GM19324 (cell line): ENCODE measurements around the gene IQCE.
"Not testable (repeated sequence)": the region's sequence is repeated elsewhere in the genome, so short reads cannot be mapped to it uniquely, and the experiment has no call there.

Experiments
- ATAC-seq: cut with Tn5 transposase; IDR thresholded peaks from one replicate; pipeline ENCODE4 v1.9.1; 2021; ENCODE audit warnings: mild to moderate bottlenecking, moderate library complexity; ENCODE audit not compliant: unreplicated experiment, low FRiP score

Gene IQCE

GRCh38 chr7:2573761-2574160 is 15.0 kb downstream of the IQCE start:
- no peak for ATAC-seq

GRCh38 chr7:2575046-2575732 is 16.4 kb downstream of the IQCE start:
- ATAC-seq: no peak

GRCh38 chr7:2575733-2576340 is 17.1 kb downstream of the IQCE start:
- ATAC-seq: no peak

- ATAC-seq: no peak
These were observed 18.1 kb downstream of the IQCE start for GRCh38 chr7:2576742-2577491.

- ATAC-seq: no peak
These were observed 19.3 kb downstream of the IQCE start for GRCh38 chr7:2577914-2578680.

- ATAC-seq: no peak
These were observed 21.9 kb downstream of the IQCE start for GRCh38 chr7:2580636-2581035.

GRCh38 chr7:2582006-2582735 is 23.4 kb downstream of the IQCE start:
- ATAC-seq: no peak

GRCh38 chr7:2583798-2584580 is 25.2 kb downstream of the IQCE start:
- ATAC-seq: no peak

- no peak for ATAC-seq
These were observed 26.7 kb downstream of the IQCE start for GRCh38 chr7:2585446-2585845.

GRCh38 chr7:2586326-2587020 is 27.7 kb downstream of the IQCE start:
- ATAC-seq: no peak

GRCh38 chr7:2587134-2587533 is 28.4 kb downstream of the IQCE start:
- no peak for ATAC-seq

- ATAC-seq: no peak
These were observed 29.0 kb downstream of the IQCE start for GRCh38 chr7:2587778-2588177.

- no peak for ATAC-seq
These were observed 30.6 kb downstream of the IQCE start for GRCh38 chr7:2589341-2589740.

GRCh38 chr7:2589941-2590340 is 31.2 kb downstream of the IQCE start:
- ATAC-seq: not testable (repeated sequence)

GRCh38 chr7:2592375-2592865 is 33.6 kb downstream of the IQCE start:
- ATAC-seq: no peak

GRCh38 chr7:2593036-2593727 is 34.4 kb downstream of the IQCE start:
- no peak for ATAC-seq

GRCh38 chr7:2594599-2594998 is 35.8 kb downstream of the IQCE start:
- ATAC-seq: no peak

GRCh38 chr7:2595258-2595860 is 36.6 kb downstream of the IQCE start:
- no peak for ATAC-seq
